ENCODE measurements around the gene ZNF446. TPM values are rescaled to one million over a fixed set of nuclear protein-coding genes. Genes with fewer than 3 reads are reported as not detected.

The ZNF446 gene
- total RNA-seq: 6.3 and 7.2 TPM in 2 replicates

DNA sequence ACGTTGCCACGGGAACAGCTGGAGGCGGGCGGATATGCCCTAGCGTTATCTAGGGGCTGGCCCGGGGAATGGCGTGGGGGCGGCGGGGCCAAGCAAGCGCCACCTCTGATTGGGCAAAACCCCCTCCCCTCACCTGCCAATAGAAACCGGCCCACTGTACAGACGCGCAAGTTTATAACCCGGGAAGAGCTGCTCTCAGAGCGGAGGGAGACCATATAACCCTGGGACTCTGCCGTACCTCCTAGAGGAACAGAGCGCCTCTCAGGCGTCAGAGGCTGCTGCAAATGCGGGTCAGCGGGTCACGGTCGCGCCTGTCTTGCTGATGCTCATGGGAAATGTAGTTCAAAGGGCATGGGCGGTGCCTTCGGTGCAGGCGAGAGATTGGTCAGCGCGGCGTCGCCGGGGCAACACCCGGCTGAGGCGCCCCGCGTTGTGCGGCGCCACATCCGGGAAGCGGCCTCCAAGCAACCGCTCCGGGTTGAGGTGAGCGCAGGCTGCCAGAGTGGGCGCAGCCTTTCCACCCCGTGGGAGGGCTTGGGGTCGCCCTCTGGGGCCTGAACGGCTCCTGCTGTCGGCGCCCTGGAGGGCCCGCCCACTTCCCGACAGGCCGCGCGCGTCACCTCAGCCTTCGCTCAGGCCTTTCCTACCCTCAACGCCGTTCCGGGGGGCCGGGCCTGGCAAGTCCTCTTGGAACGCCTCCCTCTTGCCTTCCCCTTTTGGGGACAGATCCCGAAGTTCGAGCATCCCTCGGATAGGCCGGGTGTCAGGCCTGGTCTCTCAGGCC, at the start of gene ZNF446:
TSS of gene ZNF446 (plus strand) at position 639 of the 784 bp plus-strand sequence. CDS start 867 bp downstream, outside the sequence.

GRCh38 chr19:58439576-58440554, 36.3 kb upstream of the ZNF446 start, which contains the start of gene ZNF132:
TSS of gene ZNF132 (minus strand) at chr19:58440153. CDS start at chr19:58439821, 332 bp downstream.

GRCh38 chr19:58451358-58452101, 24.6 kb upstream of the ZNF446 start, which contains the start of gene ZNF324B:
TSS of gene ZNF324B (plus strand) at chr19:58451622. CDS start at chr19:58453702, 2,080 bp downstream.

GRCh38 chr19:58466760-58467589, 9.2 kb upstream of the ZNF446 start, which contains the start of gene ZNF324:
TSS of gene ZNF324 (plus strand) at chr19:58467080. CDS start at chr19:58469186, 2,106 bp downstream.

GRCh38 chr19:58511353-58512208, 35.4 kb downstream of the ZNF446 start, which contains the start of gene SLC27A5:
TSS of gene SLC27A5 (minus strand) at chr19:58511992. CDS start at chr19:58511955, 37 bp downstream.

GRCh38 chr19:58519355-58520256, 43.5 kb downstream of the ZNF446 start, which contains the start of gene ZBTB45:
TSS of gene ZBTB45 (minus strand) at chr19:58519810. CDS start at chr19:58517673, 2,137 bp downstream.

Other genes starting within 250 kb of the ZNF446 start
- 31.8 and 43.4 TPM in 2 replicates for gene ZNF544, start 247.4 kb upstream of the ZNF446 start, total RNA-seq
- gene ZNF8, start 197.4 kb upstream of the ZNF446 start, total RNA-seq: 6.3 and 7.6 TPM in 2 replicates
- 18.8 and 20.3 TPM in 2 replicates for gene ERVK3-1, start 171.0 kb upstream of the ZNF446 start, total RNA-seq
- gene ZSCAN22, start 149.4 kb upstream of the ZNF446 start, total RNA-seq: 3.0 and 4.2 TPM in 2 replicates
- gene A1BG, start 122.9 kb upstream of the ZNF446 start, total RNA-seq: 10.5 and 11.5 TPM in 2 replicates
- 0.91 and 2.0 TPM in 2 replicates for gene ZNF497, start 113.6 kb upstream of the ZNF446 start, total RNA-seq
- 1.4 and 1.9 TPM in 2 replicates for gene ZNF837, start 95.3 kb upstream of the ZNF446 start, total RNA-seq
- gene RPS5, start 89.1 kb upstream of the ZNF446 start, total RNA-seq: 1,369 and 1,523 TPM in 2 replicates
- 0.13 TPM in 1 of 2 replicates, not detected in the other for gene RNF225, start 80.7 kb upstream of the ZNF446 start, total RNA-seq
- gene ZNF584, start 67.7 kb upstream of the ZNF446 start, total RNA-seq: 16.0 and 25.3 TPM in 2 replicates
- 10.6 and 11.7 TPM in 2 replicates for gene ZNF132, start 36.2 kb upstream of the ZNF446 start, total RNA-seq
- 9.2 and 12.5 TPM in 2 replicates for gene ZNF324B, start 24.7 kb upstream of the ZNF446 start, total RNA-seq
- 11.2 and 16.9 TPM in 2 replicates for gene ZNF324, start 9.3 kb upstream of the ZNF446 start, total RNA-seq
- 5.1 and 9.1 TPM in 2 replicates for gene SLC27A5, start 35.6 kb downstream of the ZNF446 start, total RNA-seq
- 8.9 and 9.3 TPM in 2 replicates for gene ZBTB45, start 43.5 kb downstream of the ZNF446 start, total RNA-seq
- 284 and 376 TPM in 2 replicates for gene TRIM28, start 67.7 kb downstream of the ZNF446 start, total RNA-seq
- gene CHMP2A, start 78.8 kb downstream of the ZNF446 start, total RNA-seq: 96.8 and 99.2 TPM in 2 replicates
- 47.2 and 63.3 TPM in 2 replicates for gene UBE2M, start 82.3 kb downstream of the ZNF446 start, total RNA-seq
- gene MZF1, start 97.0 kb downstream of the ZNF446 start, total RNA-seq: 20.5 and 30.5 TPM in 2 replicates

Measured in smooth muscle cell of the pulmonary artery (primary cell).